Right atrium auricular region (tissue), 2 donors: Measurements from ENCODE around the gene TSPAN4. TPM values are rescaled to one million over a fixed set of nuclear protein-coding genes. Genes with fewer than 3 reads are reported as not detected.

Source experiments
- DNase-seq: peaks from one replicate; pipeline ENCODE4 v3.0.0-alpha.2; 2019; ENCODE audit warnings: low spot score
- H3K27ac ChIP-seq, 2 donors: fragments of 200-600 bp; sonication (generic); 1 replicate in 1 of 2; 2 replicates in 1 of 2; pipeline ENCODE4 v1.5.1; 2016 to 2019
- H3K27me3 ChIP-seq, 2 donors: fragments of 200-600 bp; sonication (generic); one replicate each; pipeline versions ENCODE4 v1.5.1 to v1.6.0; 2017 to 2019
- H3K36me3 ChIP-seq: fragments of 200-600 bp; sonication (generic); one replicate; pipeline ENCODE4 v1.5.1; 2016
- H3K4me1 ChIP-seq, 2 donors: fragments of 200-600 bp; sonication (generic); one replicate each; pipeline versions ENCODE4 v1.5.1 to v1.6.0; 2017 to 2019
- H3K4me3 ChIP-seq, 2 donors: fragments of 200-600 bp; sonication (generic); 1 replicate in 1 of 2; 2 replicates in 1 of 2; pipeline ENCODE4 v1.5.1; 2017 to 2019; ENCODE audit warnings: mild to moderate bottlenecking in 1 of 2, moderate library complexity in 1 of 2
- H3K9me3 ChIP-seq, 2 donors: fragments of 200-600 bp; sonication (generic); one replicate each; pipeline ENCODE4 v1.5.1; 2019
- total RNA-seq, 2 donors: library from RNA; depleted of rRNA; stranded (reverse); fragments of >200 nt; gene quantifications; one replicate each; pipeline ENCODE4 v1.1.0, GENCODE V29; 2016
- TF ChIP-seq, protein P1 (sequence below), 2 donors: fragments of 200-600 bp; sonication (generic); IDR thresholded peaks; one replicate each; pipeline ENCODE4 v1.5.1; 2019; ENCODE audit warnings: antibody characterized with exemption in 2 of 2

TSPAN4 gene
- total RNA-seq, 2 donors from 2014 or later = 37.2 to 81.0 TPM

DNA sequence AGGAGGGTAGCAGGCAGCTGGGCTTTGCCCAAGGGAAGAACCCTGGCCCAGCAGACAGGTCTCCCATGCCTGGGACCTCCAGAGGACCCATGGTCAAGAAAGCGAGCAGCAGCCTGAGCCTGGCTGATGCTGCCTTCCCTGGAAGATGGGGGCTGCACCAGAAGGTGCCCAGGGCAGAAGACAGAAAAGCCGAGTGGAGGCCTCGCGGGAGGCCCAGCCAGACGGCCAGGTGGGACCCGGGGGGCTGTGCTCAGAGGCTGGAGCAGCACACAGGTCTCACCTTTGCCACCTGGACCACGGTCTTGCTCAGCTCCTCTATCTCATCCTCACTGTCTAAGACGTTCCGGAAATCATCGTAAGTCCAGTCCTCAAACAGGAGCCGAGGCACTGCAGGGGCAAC is 57.1 kb downstream of the TSPAN4 start:
- Histone ChIP-seq H3K4me3 (no peak overlapping the region), H3K36me3 (peaks cover 58% of the 10 kb centered on the region), H3K27me3 (no peaks in the 10 kb centered on the region), H3K27ac (no peak overlapping the region), H3K4me1 (no peaks in the 10 kb centered on the region), H3K9me3 (no peaks in the 10 kb centered on the region)
- TF ChIP-seq, protein P1, sequence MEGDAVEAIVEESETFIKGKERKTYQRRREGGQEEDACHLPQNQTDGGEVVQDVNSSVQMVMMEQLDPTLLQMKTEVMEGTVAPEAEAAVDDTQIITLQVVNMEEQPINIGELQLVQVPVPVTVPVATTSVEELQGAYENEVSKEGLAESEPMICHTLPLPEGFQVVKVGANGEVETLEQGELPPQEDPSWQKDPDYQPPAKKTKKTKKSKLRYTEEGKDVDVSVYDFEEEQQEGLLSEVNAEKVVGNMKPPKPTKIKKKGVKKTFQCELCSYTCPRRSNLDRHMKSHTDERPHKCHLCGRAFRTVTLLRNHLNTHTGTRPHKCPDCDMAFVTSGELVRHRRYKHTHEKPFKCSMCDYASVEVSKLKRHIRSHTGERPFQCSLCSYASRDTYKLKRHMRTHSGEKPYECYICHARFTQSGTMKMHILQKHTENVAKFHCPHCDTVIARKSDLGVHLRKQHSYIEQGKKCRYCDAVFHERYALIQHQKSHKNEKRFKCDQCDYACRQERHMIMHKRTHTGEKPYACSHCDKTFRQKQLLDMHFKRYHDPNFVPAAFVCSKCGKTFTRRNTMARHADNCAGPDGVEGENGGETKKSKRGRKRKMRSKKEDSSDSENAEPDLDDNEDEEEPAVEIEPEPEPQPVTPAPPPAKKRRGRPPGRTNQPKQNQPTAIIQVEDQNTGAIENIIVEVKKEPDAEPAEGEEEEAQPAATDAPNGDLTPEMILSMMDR (IDR thresholded peaks at IDR 0.05) = no peak
- DNase-seq = no peak

DNA sequence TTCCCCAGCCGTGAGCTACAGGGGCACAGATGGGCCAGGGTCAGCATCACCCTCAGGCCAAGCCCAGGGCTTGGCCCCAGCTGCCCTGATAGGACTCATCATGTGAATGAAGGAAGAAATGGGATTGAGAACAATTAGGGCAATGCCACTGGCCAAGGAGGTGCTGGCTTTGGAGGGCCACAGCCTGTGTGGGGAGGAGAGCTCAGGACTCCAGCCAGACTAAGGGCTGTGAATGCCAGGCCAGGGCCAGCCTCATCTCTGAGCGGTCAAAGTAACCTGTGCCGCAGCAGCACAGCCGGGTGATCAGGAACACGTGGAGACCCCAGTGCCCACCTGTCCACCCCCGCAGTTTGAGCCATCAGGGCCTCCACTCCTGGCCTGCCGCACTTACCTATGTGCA is 57.9 kb downstream of the TSPAN4 start:
- TF ChIP-seq, protein P1 (IDR thresholded peaks at IDR 0.05) = no peak
- peaks cover 58% of the 10 kb centered on the region for H3K36me3 ChIP-seq
- H3K9me3 ChIP-seq = no peaks in the 10 kb centered on the region
- no peak overlapping the region for H3K27ac ChIP-seq
- H3K27me3 ChIP-seq = no peaks in the 10 kb centered on the region
- DNase-seq = no peak
- no peaks in the 10 kb centered on the region for H3K4me1 ChIP-seq
- H3K4me3 ChIP-seq = no peak overlapping the region

DNA sequence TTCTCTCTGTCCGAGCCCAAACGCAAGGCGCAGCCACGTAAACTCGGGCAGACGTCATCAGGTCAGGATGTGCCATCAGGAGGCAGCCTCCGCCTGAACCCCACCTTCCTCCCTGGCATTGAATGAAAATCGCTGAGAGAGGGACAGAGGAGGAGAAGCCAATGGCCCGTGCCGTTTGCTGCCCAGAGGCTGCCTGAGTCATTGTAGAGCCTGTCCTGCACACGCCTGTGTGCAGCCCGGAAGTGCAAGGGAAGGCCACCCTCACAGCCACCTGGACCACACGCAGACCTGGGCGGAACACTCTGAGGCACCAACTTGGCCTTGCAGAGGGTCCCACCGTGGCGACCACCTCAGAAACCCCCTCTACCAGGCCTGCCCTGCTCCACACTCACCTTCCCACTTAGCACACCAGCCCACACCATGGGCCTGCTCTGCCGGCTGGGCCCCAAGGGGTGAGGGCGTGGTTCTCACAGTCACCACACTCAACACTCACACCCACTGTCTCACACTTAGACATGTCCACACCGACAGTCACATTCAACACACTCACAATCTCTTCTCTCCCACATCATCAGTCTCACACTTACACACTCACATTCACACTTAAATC is 58.9 kb downstream of the TSPAN4 start:
- TF ChIP-seq, protein P1 (IDR thresholded peaks at IDR 0.05) = no peak
- Histone ChIP-seq H3K36me3 (peaks cover 58% of the 10 kb centered on the region), H3K4me1 (no peaks in the 10 kb centered on the region), H3K4me3 (no peak overlapping the region), H3K27me3 (no peaks in the 10 kb centered on the region), H3K27ac (no peak overlapping the region), H3K9me3 (no peaks in the 10 kb centered on the region)
- DNase-seq = no peak

DNA sequence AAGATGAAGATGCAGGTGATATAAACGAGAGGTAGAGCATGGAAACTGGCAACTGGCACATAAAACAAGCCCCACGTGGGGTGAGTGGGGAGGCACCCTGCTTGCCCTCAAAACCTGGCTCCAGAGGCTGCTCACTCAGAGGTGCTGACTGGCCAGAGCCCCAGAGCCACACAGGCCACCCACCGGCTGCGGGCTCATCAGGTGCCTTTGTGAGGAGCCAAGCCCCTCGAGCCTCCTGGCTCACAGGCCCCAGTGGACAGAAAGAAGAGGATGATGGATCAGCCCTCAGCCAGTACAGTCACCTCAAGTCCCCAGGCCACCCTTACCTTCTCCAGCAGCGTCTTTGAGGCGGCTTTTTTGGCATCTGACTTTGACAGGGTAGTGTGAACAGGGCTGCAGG is 61.7 kb downstream of the TSPAN4 start:
- no peak for DNase-seq
- Histone ChIP-seq H3K4me3 (no peak overlapping the region), H3K27ac (no peak overlapping the region), H3K27me3 (no peaks in the 10 kb centered on the region), H3K36me3 (peaks cover 50% of the 10 kb centered on the region), H3K9me3 (no peaks in the 10 kb centered on the region), H3K4me1 (peaks cover 0 to 3% of the 10 kb centered on the region in 2 donors)
- TF ChIP-seq, protein P1 (IDR thresholded peaks at IDR 0.05) = no peak

DNA sequence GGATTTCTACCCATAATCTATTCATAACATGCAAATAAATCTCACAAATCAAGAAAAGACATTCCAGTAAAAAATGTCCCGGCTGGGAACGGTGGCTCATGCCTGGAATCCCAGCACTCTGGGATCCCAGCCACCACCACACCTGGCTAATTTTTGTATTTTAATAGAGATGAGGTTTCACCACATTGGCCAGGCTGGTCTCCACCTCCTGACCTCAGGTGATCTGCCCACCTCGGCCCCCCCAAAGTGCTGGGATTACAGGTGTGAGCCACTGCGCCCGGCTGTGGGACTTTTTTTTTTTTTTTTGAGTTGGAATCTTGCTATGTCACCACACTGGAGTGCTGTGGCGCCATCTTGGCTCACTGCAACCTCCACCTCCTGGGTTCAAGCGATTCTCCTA is 63.3 kb downstream of the TSPAN4 start:
- H3K27me3 ChIP-seq = no peaks in the 10 kb centered on the region
- peaks cover 35% of the 10 kb centered on the region for H3K36me3 ChIP-seq
- no peaks in the 10 kb centered on the region for H3K9me3 ChIP-seq
- TF ChIP-seq, protein P1 (IDR thresholded peaks at IDR 0.05) = no peak
- no peak overlapping the region for H3K27ac ChIP-seq
- DNase-seq = no peak
- no peak overlapping the region for H3K4me3 ChIP-seq
- H3K4me1 ChIP-seq = peaks cover 0 to 13% of the 10 kb centered on the region in 2 donors

DNA sequence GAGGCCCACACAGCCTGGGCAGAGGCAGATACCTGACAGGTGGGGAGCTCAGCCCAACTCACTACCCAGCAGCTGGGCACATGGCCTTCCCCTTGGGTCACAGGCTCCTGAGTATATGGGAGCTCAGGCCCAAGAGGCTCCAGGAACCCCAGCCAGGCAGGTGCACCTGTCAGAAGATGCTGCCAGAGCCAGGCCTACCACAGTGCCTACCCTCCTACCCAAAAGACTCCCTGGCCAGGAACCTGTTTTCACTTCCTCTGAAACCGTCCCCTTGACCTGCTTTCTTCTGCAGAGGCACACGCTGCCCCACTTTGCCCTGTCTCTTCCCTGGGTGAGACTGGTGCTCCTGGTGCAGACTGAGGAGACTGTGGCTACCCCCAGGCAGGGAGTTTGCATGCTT is 65.0 kb downstream of the TSPAN4 start:
- Histone ChIP-seq H3K9me3 (no peaks in the 10 kb centered on the region), H3K4me3 (no peak overlapping the region), H3K27me3 (no peaks in the 10 kb centered on the region), H3K27ac (no peak overlapping the region), H3K36me3 (peaks cover 18% of the 10 kb centered on the region), H3K4me1 (peaks cover 0 to 20% of the 10 kb centered on the region in 2 donors)
- TF ChIP-seq, protein P1 (IDR thresholded peaks at IDR 0.05) = no peak
- no peak for DNase-seq
